ENCODE data around the gene DBX2. TPM values are rescaled to one million over a fixed set of nuclear protein-coding genes. Genes with fewer than 3 reads are reported as not detected.
"Not testable (repeated sequence)": the region's sequence is repeated elsewhere in the genome, so short reads cannot be mapped to it uniquely, and the experiment has no call there.

The DBX2 gene
- total and polyA plus RNA-seq, 8 donors, result not detected

DNA sequence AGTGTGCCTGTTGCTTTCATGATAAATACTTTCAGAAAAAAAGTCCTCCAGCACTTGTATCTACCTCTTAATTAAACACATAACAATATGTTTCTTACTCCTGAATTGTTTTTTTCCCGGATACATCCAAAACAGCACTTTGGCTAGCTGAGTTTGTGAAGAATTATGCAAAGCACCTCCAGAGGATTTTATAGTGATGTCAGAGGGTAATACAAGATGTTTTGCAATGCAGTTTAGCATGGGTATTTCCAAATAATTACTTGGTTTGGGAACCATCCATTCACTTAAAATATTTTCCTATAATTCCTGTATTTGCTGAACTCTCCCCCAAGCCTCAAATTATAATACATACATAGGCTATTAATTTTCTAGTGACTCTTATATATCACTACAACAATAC is 37.7 kb upstream of the DBX2 start:
- DNase-seq (no peak), ATAC-seq (no peak)
- H3K9me3 ChIP-seq, result peaks cover 0 to 16% of the 10 kb centered on the region in 2 donors
- no peak overlapping the region for H3K27ac ChIP-seq
- no peaks in the 10 kb centered on the region for H3K36me3 ChIP-seq
- H3K27me3 ChIP-seq, result no peaks in the 10 kb centered on the region
- no peaks in the 10 kb centered on the region for H3K4me1 ChIP-seq
- no peak overlapping the region for H3K4me3 ChIP-seq
- intact Hi-C loops (cut with DNase I), result no loop called here
- TF ChIP-seq, protein P1, sequence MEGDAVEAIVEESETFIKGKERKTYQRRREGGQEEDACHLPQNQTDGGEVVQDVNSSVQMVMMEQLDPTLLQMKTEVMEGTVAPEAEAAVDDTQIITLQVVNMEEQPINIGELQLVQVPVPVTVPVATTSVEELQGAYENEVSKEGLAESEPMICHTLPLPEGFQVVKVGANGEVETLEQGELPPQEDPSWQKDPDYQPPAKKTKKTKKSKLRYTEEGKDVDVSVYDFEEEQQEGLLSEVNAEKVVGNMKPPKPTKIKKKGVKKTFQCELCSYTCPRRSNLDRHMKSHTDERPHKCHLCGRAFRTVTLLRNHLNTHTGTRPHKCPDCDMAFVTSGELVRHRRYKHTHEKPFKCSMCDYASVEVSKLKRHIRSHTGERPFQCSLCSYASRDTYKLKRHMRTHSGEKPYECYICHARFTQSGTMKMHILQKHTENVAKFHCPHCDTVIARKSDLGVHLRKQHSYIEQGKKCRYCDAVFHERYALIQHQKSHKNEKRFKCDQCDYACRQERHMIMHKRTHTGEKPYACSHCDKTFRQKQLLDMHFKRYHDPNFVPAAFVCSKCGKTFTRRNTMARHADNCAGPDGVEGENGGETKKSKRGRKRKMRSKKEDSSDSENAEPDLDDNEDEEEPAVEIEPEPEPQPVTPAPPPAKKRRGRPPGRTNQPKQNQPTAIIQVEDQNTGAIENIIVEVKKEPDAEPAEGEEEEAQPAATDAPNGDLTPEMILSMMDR (IDR thresholded peaks at IDR 0.05), result no peak

DNA sequence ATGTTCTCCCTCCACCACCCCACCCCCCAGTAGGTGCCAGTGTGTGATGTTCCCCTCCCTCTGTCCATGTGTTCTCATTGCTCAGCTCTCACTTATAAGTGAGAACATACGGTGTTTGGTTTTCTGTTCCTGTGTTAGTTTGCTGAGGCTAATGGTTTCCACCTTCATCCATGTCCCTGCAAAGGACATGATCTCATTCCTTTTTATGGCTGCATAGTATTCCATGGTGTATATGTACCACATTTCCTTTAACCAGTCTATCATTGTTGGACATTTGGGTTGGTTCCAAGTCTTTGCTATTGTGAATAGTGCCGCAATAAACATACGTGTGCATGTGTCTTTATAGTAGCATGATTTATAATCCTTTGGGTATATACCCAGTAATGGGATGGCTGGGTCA is 33.3 kb upstream of the DBX2 start:
- intact Hi-C loops (cut with DNase I); H3K36me3 ChIP-seq; H3K4me3 ChIP-seq; H3K27ac ChIP-seq; ATAC-seq; H3K27me3 ChIP-seq; H3K4me1 ChIP-seq; DNase-seq: not testable (repeated sequence)
- H3K9me3 ChIP-seq, result peaks cover 0 to 16% of the 10 kb centered on the region in 2 donors

DNA sequence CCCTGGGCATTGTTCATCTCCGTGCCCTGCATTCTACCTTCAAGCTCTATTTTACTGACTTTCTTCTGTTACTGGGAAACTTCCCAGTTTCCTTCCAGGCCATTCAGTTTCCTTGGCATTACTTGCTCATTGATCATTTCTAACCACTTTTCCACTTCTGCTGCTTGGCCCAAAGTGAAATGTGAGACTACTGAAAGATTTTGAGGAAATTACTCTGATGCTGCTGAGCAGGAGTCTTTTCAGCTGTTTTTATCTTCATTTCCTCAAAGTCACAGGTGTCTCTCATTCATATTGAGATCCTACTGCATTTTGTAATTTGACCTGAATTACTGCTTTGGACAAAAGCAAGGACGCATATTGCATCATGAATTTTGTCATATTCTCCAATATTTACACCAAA is 26.4 kb upstream of the DBX2 start:
- H3K36me3 ChIP-seq, result no peaks in the 10 kb centered on the region
- no peaks in the 10 kb centered on the region for H3K27me3 ChIP-seq
- TF ChIP-seq, protein P1 (IDR thresholded peaks at IDR 0.05), result no peak
- H3K4me1 ChIP-seq, result no peaks in the 10 kb centered on the region
- DNase-seq, result no peak
- H3K4me3 ChIP-seq, result no peak overlapping the region
- no peak for ATAC-seq
- no peaks in the 10 kb centered on the region for H3K9me3 ChIP-seq
- intact Hi-C loops (cut with DNase I), result no loop called here
- H3K27ac ChIP-seq, result no peak overlapping the region

DNA sequence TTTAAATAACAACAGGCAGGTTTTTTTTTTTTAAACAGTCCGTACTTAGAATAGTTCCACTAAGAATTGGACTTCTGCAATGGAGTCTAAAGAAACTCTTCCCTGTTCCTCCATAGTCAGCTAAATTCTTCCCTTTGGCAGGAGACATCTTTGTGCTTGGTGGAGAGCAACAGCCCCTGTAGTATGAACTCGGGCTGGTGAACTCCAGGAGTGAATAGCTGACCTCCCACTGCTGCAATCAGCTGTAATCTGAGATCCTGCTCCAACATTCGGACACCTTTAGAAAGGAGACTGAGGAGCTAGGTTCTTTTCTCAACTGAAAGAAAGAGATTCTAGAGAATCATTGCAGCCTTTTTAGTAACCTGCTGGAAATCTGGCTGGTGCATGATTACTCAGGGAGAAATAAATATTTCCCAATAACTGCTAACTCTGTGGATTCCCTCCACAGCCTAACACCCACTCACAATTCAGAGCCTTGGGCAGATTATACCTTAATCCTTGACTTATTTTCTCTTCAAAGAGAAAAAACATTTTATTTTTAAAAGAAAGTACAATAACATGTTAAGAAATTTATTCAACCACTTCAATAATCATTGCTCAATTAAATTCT is 25.6 kb upstream of the DBX2 start:
- Histone ChIP-seq H3K27me3 (no peaks in the 10 kb centered on the region), H3K27ac (no peak overlapping the region), H3K4me1 (no peaks in the 10 kb centered on the region), H3K36me3 (no peaks in the 10 kb centered on the region), H3K9me3 (no peaks in the 10 kb centered on the region), H3K4me3 (no peak overlapping the region)
- ATAC-seq, result no peak
- TF ChIP-seq, protein P1 (IDR thresholded peaks at IDR 0.05), result no peak
- DNase-seq, result no peak
- intact Hi-C loops (cut with DNase I), result no loop called here

DNA sequence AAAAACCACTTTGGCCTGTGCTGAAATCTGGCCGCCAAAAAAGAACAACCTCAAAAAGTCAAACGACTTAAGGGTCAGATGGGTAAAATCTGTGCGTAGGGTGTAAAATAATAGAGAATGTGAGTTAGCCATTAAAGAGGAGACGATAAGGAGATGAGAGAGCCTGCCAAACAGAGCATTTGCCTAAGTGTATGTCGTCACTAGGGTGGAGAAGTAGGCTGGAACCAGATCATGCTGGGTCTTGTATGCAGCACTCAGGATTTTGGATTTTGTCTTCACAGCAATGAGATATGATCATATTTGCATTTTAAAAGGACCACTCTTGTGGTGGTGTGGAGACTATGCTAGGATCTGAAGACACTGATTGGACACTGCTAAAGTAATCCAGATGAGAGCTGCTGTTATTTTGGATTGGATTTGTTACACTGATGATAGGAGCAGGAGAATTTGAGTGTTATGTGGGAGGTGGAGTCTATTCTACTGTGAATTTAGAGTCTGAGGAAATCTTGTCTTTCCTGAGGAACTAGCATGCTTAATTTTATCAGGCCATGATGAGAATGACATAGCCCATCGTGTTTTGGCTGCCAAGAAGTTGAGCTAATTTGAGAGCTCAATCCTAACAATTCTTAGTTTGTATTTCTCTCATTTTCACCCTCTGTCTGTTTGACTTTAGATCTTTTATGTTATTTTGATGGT is 24.8 kb upstream of the DBX2 start:
- H3K9me3 ChIP-seq, result no peaks in the 10 kb centered on the region
- H3K4me1 ChIP-seq, result no peaks in the 10 kb centered on the region
- TF ChIP-seq, protein P1 (IDR thresholded peaks at IDR 0.05), result no peak
- H3K27me3 ChIP-seq, result no peaks in the 10 kb centered on the region
- DNase-seq (no peak), ATAC-seq (no peak)
- no peak overlapping the region for H3K4me3 ChIP-seq
- no peaks in the 10 kb centered on the region for H3K36me3 ChIP-seq
- H3K27ac ChIP-seq, result no peak overlapping the region
- intact Hi-C loops (cut with DNase I), result no loop called here

Measured in left lung (tissue), 10 donors.